ENCODE data around the gene LINC01488.

DNA sequence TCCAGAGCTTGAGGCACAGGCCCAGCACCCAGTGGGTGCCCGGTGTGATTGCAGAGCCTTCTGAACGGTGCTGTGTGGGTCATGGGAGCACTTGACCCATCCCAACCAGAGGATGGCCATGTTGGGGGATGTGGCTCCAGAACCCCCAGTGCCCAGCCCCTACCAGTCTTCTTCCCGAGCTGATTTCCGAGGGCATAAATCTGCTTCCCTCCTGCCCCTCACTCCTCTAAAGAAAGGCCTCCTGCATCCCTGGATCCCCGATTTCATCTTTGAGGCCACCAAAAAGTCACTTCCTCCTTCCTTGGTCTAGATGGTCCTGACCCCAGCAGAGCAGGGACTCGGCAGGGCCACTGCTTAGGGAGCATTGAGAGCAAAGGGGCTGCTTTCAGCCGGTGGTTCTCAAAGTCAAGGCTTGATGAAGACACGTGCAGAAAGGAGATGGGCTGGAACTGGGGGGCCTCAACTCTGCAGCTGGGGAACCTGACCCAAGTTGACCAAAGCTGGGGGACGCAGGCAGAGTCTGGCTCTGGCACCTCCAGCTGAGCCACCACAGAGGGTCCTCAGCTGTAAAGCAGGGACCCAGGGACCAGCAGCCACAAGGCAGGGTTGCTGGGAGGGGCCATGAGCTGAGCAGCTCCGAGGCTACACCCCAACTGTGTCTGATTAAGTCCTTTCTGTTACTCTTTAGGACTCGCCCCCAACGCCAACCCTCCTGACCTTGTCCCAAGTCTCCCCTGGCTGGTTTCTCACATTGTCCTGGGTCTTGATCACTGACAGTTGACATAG lies 56.6 kb downstream of the LINC01488 start:
- TF ChIP-seq, protein P1, sequence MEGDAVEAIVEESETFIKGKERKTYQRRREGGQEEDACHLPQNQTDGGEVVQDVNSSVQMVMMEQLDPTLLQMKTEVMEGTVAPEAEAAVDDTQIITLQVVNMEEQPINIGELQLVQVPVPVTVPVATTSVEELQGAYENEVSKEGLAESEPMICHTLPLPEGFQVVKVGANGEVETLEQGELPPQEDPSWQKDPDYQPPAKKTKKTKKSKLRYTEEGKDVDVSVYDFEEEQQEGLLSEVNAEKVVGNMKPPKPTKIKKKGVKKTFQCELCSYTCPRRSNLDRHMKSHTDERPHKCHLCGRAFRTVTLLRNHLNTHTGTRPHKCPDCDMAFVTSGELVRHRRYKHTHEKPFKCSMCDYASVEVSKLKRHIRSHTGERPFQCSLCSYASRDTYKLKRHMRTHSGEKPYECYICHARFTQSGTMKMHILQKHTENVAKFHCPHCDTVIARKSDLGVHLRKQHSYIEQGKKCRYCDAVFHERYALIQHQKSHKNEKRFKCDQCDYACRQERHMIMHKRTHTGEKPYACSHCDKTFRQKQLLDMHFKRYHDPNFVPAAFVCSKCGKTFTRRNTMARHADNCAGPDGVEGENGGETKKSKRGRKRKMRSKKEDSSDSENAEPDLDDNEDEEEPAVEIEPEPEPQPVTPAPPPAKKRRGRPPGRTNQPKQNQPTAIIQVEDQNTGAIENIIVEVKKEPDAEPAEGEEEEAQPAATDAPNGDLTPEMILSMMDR (IDR thresholded peaks at IDR 0.05) = no peak
- no peak for TF ChIP-seq TAF1 (IDR thresholded peaks at IDR 0.05; ENCODE audit: borderline replicate concordance, low read depth, low read length)
- TF ChIP-seq, protein P2, sequence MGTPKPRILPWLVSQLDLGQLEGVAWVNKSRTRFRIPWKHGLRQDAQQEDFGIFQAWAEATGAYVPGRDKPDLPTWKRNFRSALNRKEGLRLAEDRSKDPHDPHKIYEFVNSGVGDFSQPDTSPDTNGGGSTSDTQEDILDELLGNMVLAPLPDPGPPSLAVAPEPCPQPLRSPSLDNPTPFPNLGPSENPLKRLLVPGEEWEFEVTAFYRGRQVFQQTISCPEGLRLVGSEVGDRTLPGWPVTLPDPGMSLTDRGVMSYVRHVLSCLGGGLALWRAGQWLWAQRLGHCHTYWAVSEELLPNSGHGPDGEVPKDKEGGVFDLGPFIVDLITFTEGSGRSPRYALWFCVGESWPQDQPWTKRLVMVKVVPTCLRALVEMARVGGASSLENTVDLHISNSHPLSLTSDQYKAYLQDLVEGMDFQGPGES (IDR thresholded peaks at IDR 0.05; ENCODE audit: low read depth, low read length) = no peak
- no peak for TF ChIP-seq MEF2A (IDR thresholded peaks at IDR 0.05; ENCODE audit: borderline replicate concordance, low read depth)
- no peak for TF ChIP-seq GABPA (IDR thresholded peaks at IDR 0.05; ENCODE audit: low read depth)
- TF ChIP-seq, protein P3, sequence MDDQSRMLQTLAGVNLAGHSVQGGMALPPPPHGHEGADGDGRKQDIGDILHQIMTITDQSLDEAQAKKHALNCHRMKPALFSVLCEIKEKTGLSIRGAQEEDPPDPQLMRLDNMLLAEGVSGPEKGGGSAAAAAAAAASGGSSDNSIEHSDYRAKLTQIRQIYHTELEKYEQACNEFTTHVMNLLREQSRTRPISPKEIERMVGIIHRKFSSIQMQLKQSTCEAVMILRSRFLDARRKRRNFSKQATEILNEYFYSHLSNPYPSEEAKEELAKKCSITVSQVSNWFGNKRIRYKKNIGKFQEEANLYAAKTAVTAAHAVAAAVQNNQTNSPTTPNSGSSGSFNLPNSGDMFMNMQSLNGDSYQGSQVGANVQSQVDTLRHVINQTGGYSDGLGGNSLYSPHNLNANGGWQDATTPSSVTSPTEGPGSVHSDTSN (IDR thresholded peaks at IDR 0.05) = no peak
- TF ChIP-seq, protein P4, sequence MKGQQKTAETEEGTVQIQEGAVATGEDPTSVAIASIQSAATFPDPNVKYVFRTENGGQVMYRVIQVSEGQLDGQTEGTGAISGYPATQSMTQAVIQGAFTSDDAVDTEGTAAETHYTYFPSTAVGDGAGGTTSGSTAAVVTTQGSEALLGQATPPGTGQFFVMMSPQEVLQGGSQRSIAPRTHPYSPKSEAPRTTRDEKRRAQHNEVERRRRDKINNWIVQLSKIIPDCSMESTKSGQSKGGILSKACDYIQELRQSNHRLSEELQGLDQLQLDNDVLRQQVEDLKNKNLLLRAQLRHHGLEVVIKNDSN (IDR thresholded peaks at IDR 0.05; ENCODE audit: borderline replicate concordance, low read depth) = no peak
- no peak for TF ChIP-seq FOXJ3 (CRISPR knock-in tag; IDR thresholded peaks at IDR 0.05)
- no peak for TF ChIP-seq EZH2phosphoT487 (IDR thresholded peaks at IDR 0.05; ENCODE audit: borderline replicate concordance, low read depth)
- TF ChIP-seq JUND (IDR thresholded peaks at IDR 0.05) = no peak
- TF ChIP-seq SMC3 (IDR thresholded peaks at IDR 0.05; ENCODE audit: low read depth, low read length) = no peak
- TF ChIP-seq RFX5 (IDR thresholded peaks at IDR 0.05; ENCODE audit: low read length) = no peak
